Astrocyte of the hippocampus (primary cell): Measurements from ENCODE around the gene RNU1-3.
"Not testable (repeated sequence)": the region's sequence is repeated elsewhere in the genome, so short reads cannot be mapped to it uniquely, and the experiment has no call there.

Source experiments
- DNase-seq: peaks from one replicate; pipeline ENCODE4 v3.0.0; 2011; ENCODE audit warnings: low read depth, low spot score

Gene RNU1-3

DNA sequence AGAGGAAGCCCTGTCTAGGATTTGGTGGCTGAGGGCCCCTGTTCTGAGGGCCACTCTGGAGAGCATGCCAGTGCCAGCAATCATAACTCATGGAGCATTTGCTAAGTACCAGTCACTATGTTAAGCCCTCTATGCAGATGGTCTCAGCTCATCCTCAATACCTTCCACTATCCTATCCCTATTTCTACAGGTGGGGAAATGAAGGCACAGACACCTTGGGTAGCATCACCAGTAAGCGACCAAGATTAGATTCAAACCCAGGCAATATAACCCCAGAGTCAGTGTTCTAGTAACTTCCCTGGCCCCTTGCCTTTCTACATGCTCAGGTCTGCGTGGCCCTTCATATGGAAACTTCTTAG is 45.5 kb downstream of the RNU1-3 start:
- no peak for DNase-seq

DNA sequence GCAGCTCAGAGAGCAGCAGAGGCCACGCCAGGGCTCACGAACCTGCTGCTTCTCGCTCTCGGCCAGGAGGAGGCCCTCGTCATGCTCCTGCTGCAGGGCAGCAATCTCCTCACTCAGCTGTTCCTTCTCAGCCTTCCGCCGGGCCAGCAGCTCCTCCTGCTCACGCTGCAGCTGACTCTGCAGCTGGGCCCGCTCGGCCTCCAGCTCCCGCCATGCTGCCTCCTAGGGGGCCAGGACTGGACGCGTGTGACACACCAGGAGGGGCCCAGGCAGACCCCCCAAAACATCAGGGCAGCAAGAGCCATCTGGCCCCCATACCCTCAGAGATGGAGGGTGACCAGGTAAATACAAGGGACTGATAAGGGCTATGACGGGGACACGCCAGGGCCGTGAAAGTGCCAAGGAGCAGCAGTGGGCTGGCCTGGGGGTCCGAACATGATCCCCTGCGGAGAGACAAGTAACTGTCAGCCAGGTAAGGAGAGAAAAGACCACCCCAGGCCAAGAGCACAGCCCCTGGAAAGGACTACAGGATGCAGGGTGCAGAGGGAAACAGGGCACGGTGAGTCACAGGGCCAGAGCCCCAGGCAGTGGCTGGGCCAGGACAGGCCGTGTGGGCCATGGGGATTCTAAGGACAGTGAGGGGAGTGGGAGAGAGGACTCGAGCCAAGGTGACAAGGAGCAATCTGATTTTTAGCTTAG is 46.8 kb downstream of the RNU1-3 start:
- not testable (repeated sequence) for DNase-seq

DNA sequence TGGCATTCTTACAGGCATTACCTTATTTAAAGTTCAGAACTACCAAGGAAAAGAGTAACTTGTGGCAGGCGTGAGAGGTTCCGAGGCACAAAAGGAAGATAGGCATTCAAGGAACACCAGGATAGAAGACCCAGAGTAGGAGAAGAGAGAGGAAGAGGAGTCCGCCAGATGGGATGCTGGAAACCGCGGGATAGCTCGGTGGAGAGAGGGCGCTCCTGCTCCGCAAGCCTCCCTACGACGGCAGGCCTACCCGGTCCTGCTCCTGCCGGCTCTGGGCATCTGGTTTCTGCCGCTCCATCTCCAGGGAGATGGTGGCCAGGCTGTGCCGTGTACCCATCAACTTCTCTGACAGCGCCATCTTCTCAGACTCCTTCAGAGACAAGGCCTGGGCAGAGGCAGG is 48.0 kb downstream of the RNU1-3 start:
- DNase-seq, result no peak

DNA sequence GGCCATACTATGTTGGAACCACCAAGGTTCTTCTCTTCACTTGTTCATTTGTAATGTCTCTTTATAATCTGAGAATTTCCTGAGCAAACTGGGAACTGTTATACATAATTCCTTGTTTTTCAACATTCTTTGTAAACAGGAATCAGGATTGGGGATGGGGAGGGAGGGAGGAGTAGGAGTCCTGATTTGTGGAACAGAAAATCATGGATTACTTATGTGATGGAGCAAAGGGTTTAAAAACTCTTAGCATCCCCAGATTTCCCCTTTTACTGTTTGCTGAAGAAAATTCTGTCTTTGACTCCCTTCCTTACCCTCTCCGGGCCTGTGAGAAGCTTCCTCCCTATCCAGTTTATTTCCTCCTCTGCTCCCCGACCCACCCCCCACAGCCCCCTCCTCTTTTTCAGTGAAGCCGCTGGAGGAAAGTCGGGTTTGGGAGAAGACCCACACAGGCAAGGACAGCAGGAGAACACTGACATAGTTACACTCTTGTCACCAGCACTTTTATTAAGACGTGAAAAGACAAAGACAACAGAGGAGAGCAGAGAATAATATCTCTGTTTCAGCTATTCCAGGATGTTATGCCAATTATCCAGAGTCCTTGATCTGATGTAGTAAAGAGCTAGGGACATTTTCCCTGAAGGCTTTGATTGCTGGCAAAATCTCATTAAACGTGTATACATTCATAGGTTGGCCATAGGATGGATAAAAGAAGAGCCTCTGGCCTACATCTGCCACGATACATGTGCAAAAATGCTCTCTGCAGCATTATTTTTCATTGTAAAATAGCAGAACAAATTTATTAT is 48.8 kb downstream of the RNU1-3 start:
- no peak for DNase-seq

DNA sequence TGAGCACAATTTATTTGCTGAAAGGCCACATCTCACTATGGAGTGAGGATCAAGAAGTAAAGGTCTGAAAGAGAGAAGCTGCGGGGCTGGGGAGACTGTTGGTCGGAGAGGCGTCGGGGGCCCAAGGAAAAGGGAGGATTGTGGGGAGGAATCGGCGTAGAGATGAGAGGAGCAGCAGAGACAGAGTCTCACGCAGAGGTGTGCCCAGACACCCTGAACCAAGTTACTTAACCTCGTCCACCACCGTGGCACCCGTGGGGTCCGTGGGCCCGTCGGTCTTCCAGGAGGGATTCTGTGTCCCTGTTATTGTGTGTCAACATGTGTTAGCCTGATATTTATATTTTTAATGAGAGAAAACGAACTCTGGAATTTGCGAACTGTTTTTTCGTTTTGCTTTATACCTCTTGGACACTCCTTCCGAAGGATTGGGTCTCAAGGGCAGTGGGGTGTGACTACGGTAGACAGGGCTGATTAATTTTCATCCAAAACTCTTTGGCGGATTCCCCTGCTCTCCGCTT is 49.6 kb downstream of the RNU1-3 start:
- DNase-seq, result no peak
